Smooth muscle cell (in vitro differentiated cells): ENCODE data around the gene CSKMT. TPM values are rescaled to one million over a fixed set of nuclear protein-coding genes. Genes with fewer than 3 reads are reported as not detected.

ENCODE experiments used
- DNase-seq: peaks from one replicate; lab custom pipeline; 2025; ENCODE audit not compliant: unreplicated experiment; lab: John Stamatoyannopoulos, UW
- H2AFZ ChIP-seq: fragments of 200-600 bp; sonication (generic); 2 replicates; pipeline ENCODE4 v1.6.0; 2016; ENCODE audit warnings: antibody characterized with exemption, low read depth, mild to moderate bottlenecking
- H3F3A ChIP-seq: fragments of 200-600 bp; sonication (generic); 2 replicates; pipeline ENCODE4 v1.6.0; 2017; ENCODE audit warnings: antibody characterized with exemption, low read depth
- H3K27ac ChIP-seq: fragments of 200-600 bp; sonication (generic); 2 replicates; pipeline ENCODE4 v1.5.1; 2016; ENCODE audit warnings: low read depth, mild to moderate bottlenecking
- H3K27me3 ChIP-seq: fragments of 200-600 bp; sonication (generic); 2 replicates; pipeline ENCODE4 v1.6.1; 2016; ENCODE audit warnings: low read depth, mild to moderate bottlenecking
- H3K36me3 ChIP-seq: fragments of 200-600 bp; sonication (generic); 2 replicates; pipeline ENCODE4 v1.5.1; 2016; ENCODE audit warnings: low read depth
- H3K4me1 ChIP-seq: fragments of 200-600 bp; sonication (generic); 2 replicates; pipeline ENCODE4 v1.5.1; 2016; ENCODE audit warnings: low read depth
- H3K4me2 ChIP-seq: fragments of 200-600 bp; sonication (generic); 2 replicates; pipeline ENCODE4 v1.6.0; 2016; ENCODE audit warnings: mild to moderate bottlenecking
- H3K4me3 ChIP-seq: fragments of 200-600 bp; sonication (generic); 2 replicates; pipeline ENCODE4 v1.5.1; 2016; ENCODE audit warnings: mild to moderate bottlenecking
- H3K79me2 ChIP-seq: fragments of 200-600 bp; sonication (generic); 2 replicates; pipeline ENCODE4 v1.6.0; 2016; ENCODE audit warnings: low read depth, mild to moderate bottlenecking
- H3K9ac ChIP-seq: fragments of 200-600 bp; sonication (generic); 2 replicates; pipeline ENCODE4 v1.6.0; 2016; ENCODE audit warnings: low read depth
- H3K9me3 ChIP-seq: fragments of 200-600 bp; sonication (generic); replicated peaks from 2 replicates; pipeline ENCODE4 v1.5.1; 2016; ENCODE audit warnings: low read depth
- H4K20me1 ChIP-seq: fragments of 200-600 bp; sonication (generic); 2 replicates; pipeline ENCODE4 v1.6.0; 2016; ENCODE audit warnings: low read depth
- CTCF ChIP-seq: fragments of 200-600 bp; sonication (generic); IDR thresholded peaks from 2 replicates; pipeline ENCODE4 v1.5.1; 2017; ENCODE audit warnings: borderline replicate concordance, mild to moderate bottlenecking, antibody characterized with exemption; ENCODE audit not compliant: insufficient read depth, poor library complexity, severe bottlenecking
- WGBS: methylation state at CpG from one replicate; pipeline ENCODE4 v1.1.7; 2016; ENCODE audit warnings: low lambda C conversion rate; 5-methylcytosine and 5-hydroxymethylcytosine counted together
- polyA plus RNA-seq: library from polyadenylated mRNA; unstranded; fragments of >200 nt; fragmentation: Nextera tagmentation; extraction: Ambion mirVana; gene quantifications from 2 replicates; pipeline ENCODE4 v1.2.1, GENCODE V29; 2016
- total RNA-seq: library from RNA; depleted of rRNA; stranded (reverse); fragments of >200 nt; gene quantifications from 2 replicates; pipeline ENCODE4 v1.2.3, GENCODE V29; 2014

CSKMT gene
- total and polyA plus RNA-seq, 2 experiments from 2014 or later = 1.4 to 4.9 TPM

- H4K20me1 ChIP-seq = no peaks in the 10 kb centered on the region
- H3K27me3 ChIP-seq = no peaks in the 10 kb centered on the region
- peak overlapping the region; percentile 70 for H3K4me3 ChIP-seq
- H3K36me3 ChIP-seq = no peaks in the 10 kb centered on the region
- no peaks in the 10 kb centered on the region for H3K9me3 ChIP-seq
- TF ChIP-seq CTCF = no peak
- peak overlapping the region; percentile 69 for H3K27ac ChIP-seq
- peaks cover 37% of the 10 kb centered on the region for H3K4me1 ChIP-seq
- H2AFZ ChIP-seq = no peak overlapping the region
- peaks cover 20% of the 10 kb centered on the region for H3K79me2 ChIP-seq
- 30% methylated on average over 8 of the region's 8 CpGs for WGBS
- H3F3A ChIP-seq = peaks cover 43% of the 10 kb centered on the region
- peak overlapping the region; percentile 31 for H3K9ac ChIP-seq
- no peak for DNase-seq
- H3K4me2 ChIP-seq = peak overlapping the region; percentile 98
These were observed 41.7 kb downstream of the CSKMT start for GRCh38 chr11:62706850-62707247.

DNA sequence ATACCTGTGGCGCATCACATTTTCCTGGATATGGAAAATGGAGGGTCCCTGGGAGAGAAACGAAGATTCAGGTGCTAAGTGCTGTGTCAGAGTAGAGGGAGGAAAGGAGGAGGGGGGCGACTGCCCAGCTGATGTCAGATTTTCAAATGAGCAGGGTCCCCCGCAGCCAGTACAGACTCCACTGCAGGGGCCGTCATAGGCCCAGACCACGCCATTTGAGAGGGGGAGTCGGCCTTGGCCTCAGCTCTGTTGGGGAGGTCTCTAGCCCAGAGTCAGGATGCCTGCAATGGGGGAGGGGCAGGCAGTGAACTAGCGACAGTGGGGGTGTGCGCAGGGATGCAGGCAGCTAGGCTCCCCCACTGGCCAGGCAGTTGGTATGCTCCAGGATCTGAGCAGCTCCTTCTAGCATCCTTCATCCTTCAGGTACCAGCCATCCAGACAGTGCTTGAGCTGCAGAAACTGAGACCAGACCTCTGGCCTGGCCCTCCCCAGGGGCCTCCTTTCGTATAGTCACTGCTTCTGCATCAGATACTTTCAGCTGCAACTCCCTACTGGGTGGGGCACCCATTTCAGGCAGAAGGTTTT, 42.3 kb downstream of the CSKMT start, which contains the start of the genes BSCL2 and GNG3:
TSS of gene BSCL2 (minus strand) at position 148 of the 585 bp plus-strand sequence. CDS start 229 bp downstream, outside the sequence.
TSS of gene GNG3 (plus strand) at position 400 of the 585 bp plus-strand sequence. CDS start 620 bp downstream, outside the sequence.
- Histone ChIP-seq H4K20me1 (no peaks in the 10 kb centered on the region), H3F3A (peaks cover 43% of the 10 kb centered on the region), H3K79me2 (peaks cover 20% of the 10 kb centered on the region), H3K9me3 (no peaks in the 10 kb centered on the region), H3K27ac (peak within 1 kb of the TSS; percentile 98), H3K9ac (peak within 1 kb of the TSS; percentile 97), H3K4me3 (peak within 1 kb of the TSS; percentile 70), H3K27me3 (no peaks in the 10 kb centered on the region), H2AFZ (no peak within 1 kb of the TSS), H3K4me2 (peak within 1 kb of the TSS; percentile 98), H3K36me3 (no peaks in the 10 kb centered on the region), H3K4me1 (peaks cover 37% of the 10 kb centered on the region)
- no peak for TF ChIP-seq CTCF
- no peak for DNase-seq
- WGBS = 20% methylated on average over 10 of the region's 10 CpGs

DNA sequence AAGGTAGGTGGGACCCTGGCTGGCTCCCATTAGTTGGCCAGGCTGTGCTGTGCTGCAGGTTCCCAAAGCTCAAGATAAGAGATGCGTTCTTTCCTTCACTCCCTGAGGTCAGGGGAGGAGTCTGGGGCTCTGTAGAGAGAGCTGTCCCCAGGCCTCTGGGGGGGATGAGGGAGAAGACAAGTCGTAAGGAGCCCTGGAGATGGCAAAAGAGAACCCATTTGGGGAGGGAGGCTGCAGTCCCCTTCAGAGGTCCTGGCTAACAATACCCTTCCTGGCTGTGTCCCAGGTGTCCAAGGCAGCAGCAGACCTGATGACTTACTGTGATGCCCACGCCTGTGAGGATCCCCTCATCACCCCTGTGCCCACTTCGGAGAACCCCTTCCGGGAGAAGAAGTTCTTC, 43.3 kb downstream of the CSKMT start:
- peaks cover 37% of the 10 kb centered on the region for H3K4me1 ChIP-seq
- no peak for DNase-seq
- H3K4me3 ChIP-seq = peak overlapping the region; percentile 64
- H3K27ac ChIP-seq = peak overlapping the region; percentile 98
- no peak overlapping the region for H2AFZ ChIP-seq
- H3K27me3 ChIP-seq = no peaks in the 10 kb centered on the region
- no peaks in the 10 kb centered on the region for H3K36me3 ChIP-seq
- no peaks in the 10 kb centered on the region for H3K9me3 ChIP-seq
- peak overlapping the region; percentile 90 for H3K4me2 ChIP-seq
- no peaks in the 10 kb centered on the region for H4K20me1 ChIP-seq
- H3F3A ChIP-seq = peaks cover 51% of the 10 kb centered on the region
- H3K9ac ChIP-seq = peak overlapping the region; percentile 97
- no peak for TF ChIP-seq CTCF
- WGBS = 85% methylated on average over 4 of the region's 5 CpGs
- peaks cover 20% of the 10 kb centered on the region for H3K79me2 ChIP-seq

- Histone ChIP-seq H4K20me1 (no peaks in the 10 kb centered on the region), H3F3A (peaks cover 52% of the 10 kb centered on the region), H3K9ac (peak overlapping the region; percentile 97), H3K4me3 (peak overlapping the region; percentile 64), H3K27me3 (no peaks in the 10 kb centered on the region), H3K27ac (peak overlapping the region; percentile 98), H3K9me3 (no peaks in the 10 kb centered on the region), H2AFZ (peak overlapping the region; percentile 81), H3K79me2 (peaks cover 16% of the 10 kb centered on the region), H3K4me2 (peak overlapping the region; percentile 90), H3K4me1 (peaks cover 37% of the 10 kb centered on the region), H3K36me3 (no peaks in the 10 kb centered on the region)
- 16% methylated on average over 7 of the region's 7 CpGs for WGBS
- no peak for DNase-seq
- no peak for TF ChIP-seq CTCF
These were observed 43.7 kb downstream of the CSKMT start for GRCh38 chr11:62708793-62709192.
